Measurements from ENCODE around the gene PAK1.

The PAK1 gene

GRCh38 chr11:77318600-77318999 lies 155.3 kb downstream of the PAK1 start:
- H3K27ac ChIP-seq: no peak overlapping the region
- H3K4me3 ChIP-seq: no peak overlapping the region
- no peak for TF ChIP-seq CTCF (IDR thresholded peaks at IDR 0.05)
- no peak for DNase-seq (ENCODE audit: low spot score)

- no peak overlapping the region for H3K4me3 ChIP-seq
- H3K27ac ChIP-seq: no peak overlapping the region
- no peak for DNase-seq (ENCODE audit: low spot score)
- no peak for TF ChIP-seq CTCF (IDR thresholded peaks at IDR 0.05)
Observed at GRCh38 chr11:77316733-77317342, 157.1 kb downstream of the PAK1 start.

DNA sequence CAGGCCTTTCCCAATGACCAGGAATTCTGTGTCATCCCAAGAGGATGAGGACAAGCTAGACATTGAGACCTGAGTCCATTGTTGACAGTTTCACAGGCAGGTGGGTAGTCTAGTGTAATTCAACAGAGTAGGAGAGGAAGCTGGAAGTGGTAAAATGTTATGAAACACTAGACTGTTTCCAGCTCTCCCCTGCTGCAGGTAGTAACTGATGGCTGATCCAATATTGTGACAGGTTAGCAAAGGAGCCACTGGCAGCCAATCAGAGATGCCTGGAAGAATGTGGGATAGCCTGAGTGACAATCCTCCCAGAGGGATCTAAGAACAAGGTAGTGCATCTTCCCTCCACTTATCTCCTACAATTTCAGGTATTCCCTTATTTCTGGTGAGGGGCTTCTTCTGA lies 161.8 kb downstream of the PAK1 start:
- no peak overlapping the region for H3K27ac ChIP-seq
- no peak overlapping the region for H3K4me3 ChIP-seq
- no peak for TF ChIP-seq CTCF (IDR thresholded peaks at IDR 0.05)
- DNase-seq (ENCODE audit: low spot score): no peak

- no peak for TF ChIP-seq CTCF (IDR thresholded peaks at IDR 0.05)
- Histone ChIP-seq H3K4me3 (no peak overlapping the region), H3K27ac (no peak overlapping the region)
- DNase-seq (ENCODE audit: low spot score): no peak
Observed at GRCh38 chr11:77311701-77312100, 162.2 kb downstream of the PAK1 start.

GRCh38 chr11:77310721-77311120 lies 163.2 kb downstream of the PAK1 start:
- TF ChIP-seq CTCF (IDR thresholded peaks at IDR 0.05): no peak
- no peak overlapping the region for H3K4me3 ChIP-seq
- DNase-seq (ENCODE audit: low spot score): no peak
- H3K27ac ChIP-seq: no peak overlapping the region

DNA sequence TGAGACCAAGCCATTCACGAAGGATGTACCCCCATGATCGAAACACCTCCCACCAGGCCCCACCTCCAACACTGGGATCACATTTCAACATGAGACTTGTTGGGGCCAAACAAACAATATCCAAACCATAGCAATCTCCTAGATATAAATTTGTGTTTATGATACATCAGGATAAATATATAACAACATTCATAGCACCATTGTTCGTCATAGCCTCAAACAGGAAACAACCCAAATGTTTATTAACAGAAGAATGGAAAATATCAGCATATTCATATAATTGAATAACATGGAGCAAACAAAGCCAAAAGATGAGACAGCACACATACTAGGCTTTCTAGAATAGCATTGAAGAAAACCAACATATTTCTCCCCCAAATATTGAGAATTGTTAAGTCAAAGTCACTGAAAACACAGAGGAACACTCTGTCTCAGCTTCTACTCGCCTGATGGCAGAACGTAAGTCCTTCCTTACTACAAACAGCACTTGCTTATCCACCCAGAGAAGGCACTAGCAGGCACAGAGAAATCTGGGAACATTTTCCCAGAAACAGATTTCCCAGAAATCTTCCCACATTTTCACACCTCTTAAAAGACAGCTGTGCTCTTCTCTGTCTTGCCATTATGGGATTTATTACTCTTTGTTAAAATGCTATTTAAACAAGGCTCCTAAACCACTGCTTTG lies 164.4 kb downstream of the PAK1 start:
- no peak for DNase-seq (ENCODE audit: low spot score)
- no peak for TF ChIP-seq CTCF (IDR thresholded peaks at IDR 0.05)

DNA sequence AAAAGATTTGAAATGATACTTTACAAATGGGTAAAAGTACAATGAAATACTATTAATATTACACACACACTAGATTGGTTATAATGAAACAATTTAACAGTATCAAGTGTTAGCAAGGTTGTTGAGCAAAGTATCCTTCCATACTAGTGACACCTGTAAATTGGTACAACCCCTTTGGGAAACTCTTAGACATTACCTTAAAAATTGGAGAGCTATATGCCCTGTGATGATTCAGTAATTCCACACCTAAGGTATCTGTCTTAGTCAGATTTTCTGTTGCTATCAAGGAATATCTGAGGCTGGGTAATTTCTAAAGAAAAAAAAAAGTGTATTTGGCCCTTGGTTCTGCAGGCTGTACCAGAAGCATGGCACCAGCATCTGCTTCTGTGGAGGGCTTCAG lies 165.1 kb downstream of the PAK1 start:
- Histone ChIP-seq H3K27ac (no peak overlapping the region), H3K4me3 (no peak overlapping the region)
- no peak for TF ChIP-seq CTCF (IDR thresholded peaks at IDR 0.05)
- DNase-seq (ENCODE audit: low spot score): no peak

More for the DNA sequence above, 164.4 kb downstream of the PAK1 start:
- Histone ChIP-seq H3K27ac (no peak overlapping the region), H3K4me3 (no peak overlapping the region)

All from coronary artery (tissue), 2 donors.